ENCODE data around the gene RPS15. TPM values are rescaled to one million over a fixed set of nuclear protein-coding genes. Genes with fewer than 3 reads are reported as not detected.

The RPS15 gene
- total and polyA plus RNA-seq, 9 of the 15 experiments (the other 6 are each of a cell fraction or from before 2014, with no cell fraction given), result 605 to 2,791 (median 957) TPM

- Histone ChIP-seq H3K79me2 (ENCODE audit: control insufficient read depth, insufficient read depth, low read length) (peaks cover 21% of the 10 kb centered on the region), H3K27me3 (ENCODE audit: control insufficient read depth in 2 of 2, insufficient read depth in 2 of 2, low read length in 2 of 2) (peaks cover 0 to 1% of the 10 kb centered on the region in 2 experiments; a peak in 1 of 5 replicates), H3K36me3 (ENCODE audit: control insufficient read depth, insufficient read depth, low read length) (peaks cover 25% of the 10 kb centered on the region), H3K9me1 (ENCODE audit: control insufficient read depth, insufficient read depth, low read length) (no peaks in the 10 kb centered on the region), H3K27ac (ENCODE audit: extremely low read depth, low read depth, low read length) (peak overlapping the region; percentile 47; the same call in 2 of the 3 replicates), H2AFZ (ENCODE audit: low read depth, low read length) (peak overlapping the region; percentile 60), H3K9ac (ENCODE audit: insufficient read depth in 1 of 2, low read depth in 2 of 2, low read length in 2 of 2) (peak overlapping the region; percentile 57 to 87), H3K4me1 (replicated peaks in 1 of 2; ENCODE audit: control insufficient read depth in 2 of 2, insufficient read depth in 2 of 2, low read length in 2 of 2) (peaks cover 33 to 82% of the 10 kb centered on the region in 2 experiments), H3K9me3 (replicated peaks; ENCODE audit: control insufficient read depth, insufficient read depth, low read depth, low read length) (no peaks in the 10 kb centered on the region), H4K20me1 (replicated peaks; ENCODE audit: control insufficient read depth, insufficient read depth, low read length) (peaks cover 22% of the 10 kb centered on the region), H3K4me2 (ENCODE audit: insufficient read depth, low read length) (peak overlapping the region; percentile 75), H3K4me3 (peak overlapping the region; percentile 41)
- ATAC-seq (peak; percentile 84), DNase-seq (ENCODE audit: extremely low read depth in 1 of 4, low spot score in 3 of 4) (peak; percentile 82 to 89 (median 85)), FAIRE-seq (peak; percentile 61)
- in situ Hi-C loops (cut with MboI), result no loop called here
- no TSS peak for BruUV-seq (replicated peaks)
- ChIA-PET POLR2A (interaction anchor here (0.6 to 1.3 kb wide), 5 partner anchors 8 to 770 kb away, joined by 3 to 6 read pairs (median 4); no protein-coding TSS in a partner anchor), CTCF (ENCODE audit: low intra/inter-chr PET ratio) (interaction anchor here (0.8 to 1.1 kb wide), 2 partner anchors 31 to 68 kb away, joined by 3 to 6 read pairs; partner anchors contain the start of gene ADAMTSL5)
- 2% methylated on average over 23 of the region's 70 CpGs for WGBS (ENCODE audit: insufficient coverage, low coverage, missing lambda C conversion rate)
- intact Hi-C loops (cut with micrococcal nuclease), result loop anchor here (10.0 kb wide), 1 partner anchor 171 kb away; the partner anchor contains the start of gene FAM174C
- no peak for TF ChIP-seq NFE2 (IDR thresholded peaks at IDR 0.05; ENCODE audit: low read depth)
- TF ChIP-seq ZNF175 (CRISPR knock-in tag; IDR thresholded peaks at IDR 0.05; ENCODE audit: low read depth), result no peak
- no peak for TF ChIP-seq SREBF2 (CRISPR knock-in tag; IDR thresholded peaks at IDR 0.05)
- no peak for TF ChIP-seq ETS2 (tag; IDR thresholded peaks at IDR 0.05; ENCODE audit: borderline replicate concordance, poor library complexity, severe bottlenecking)
- no peak for TF ChIP-seq PATZ1 (CRISPR knock-in tag; IDR thresholded peaks at IDR 0.05; ENCODE audit: borderline replicate concordance)
- TF ChIP-seq MAFG (tag; conservative IDR thresholded peaks at IDR 0.05), result no peak
- no peak; the same call in 1 of the 2 replicates for TF ChIP-seq ESRRA (IDR thresholded peaks at IDR 0.05; ENCODE audit: borderline replicate concordance, low read depth)
- TF ChIP-seq ZNF316 (IDR thresholded peaks at IDR 0.05), result no peak
- TF ChIP-seq ARHGAP35 (IDR thresholded peaks at IDR 0.05; ENCODE audit: partially characterized antibody), result no peak
- no peak for TF ChIP-seq ZNF146 (CRISPR knock-in tag; IDR thresholded peaks at IDR 0.05; ENCODE audit: unreplicated experiment)
- no peak for TF ChIP-seq IRF2 (CRISPR knock-in tag; IDR thresholded peaks at IDR 0.05)
- no peak; a peak in 1 of 4 replicates for TF ChIP-seq ZMIZ1 (IDR thresholded peaks at IDR 0.05; ENCODE audit: low read depth in 2 of 2, low read length in 2 of 2)
- TF ChIP-seq USF2 (CRISPR knock-in tag; IDR thresholded peaks at IDR 0.05), result no peak
Measured at GRCh38 chr19:1445185-1445931, 7.2 kb downstream of the RPS15 start.

Measured in K562 (cell line).